HCT116 (cell line): ENCODE results near the gene ARL6IP6. TPM values are rescaled to one million over a fixed set of nuclear protein-coding genes. Genes with fewer than 3 reads are reported as not detected.

ENCODE experiments used
- ATAC-seq: fragments of 200-7000 bp; cut with Tn5 transposase; 2 replicates; pipeline ENCODE4 v1.9.1; 2020; ENCODE audit warnings: mild to moderate bottlenecking, moderate library complexity
- BruUV-seq: library from RNA; stranded (reverse); fragments of 400-500 nt; replicated peaks from 2 replicates; lab custom pipeline; 2021; lab: Mats Ljungman, UMichigan
- CTCF ChIA-PET: fragments of 300-600 bp; sonication (Branson Sonifier 250); formaldehyde crosslinking; loops from one replicate; lab custom pipeline; 2021; ENCODE audit warnings: antibody characterized with exemption; lab: Charles Lee
- POLR2A ChIA-PET: fragments of 300-600, 350-600 bp; sonication (Branson Sonifier 250); formaldehyde crosslinking; loops from one replicate; lab custom pipeline; 2021; ENCODE audit warnings: antibody characterized with exemption; lab: Charles Lee
- RAD21 ChIA-PET, 2 experiments: fragments of 300-600 bp; sonication (Branson Sonifier 250); formaldehyde crosslinking; loops; one replicate each; lab custom pipeline; 2023; ENCODE audit warnings: low total read pairs in 2 of 2; ENCODE audit not compliant: uncharacterized antibody in 2 of 2, unreplicated experiment in 2 of 2, low non-redundant PET in 1 of 2; lab: Charles Lee
- DNase-seq: peaks from one replicate; pipeline ENCODE4 v3.0.0-alpha.2; 2010; ENCODE audit warnings: low read depth, low spot score
- H2AFZ ChIP-seq: fragments of 200-600 bp; shearing (Covaris generic), sonication (generic); 2 replicates; pipeline ENCODE4 v1.6.1; 2017; ENCODE audit warnings: low read depth, mixed run types, mixed read lengths, antibody characterized with exemption, low read length; ENCODE audit not compliant: poor library complexity, severe bottlenecking
- H3K27ac ChIP-seq: 2 replicates; pipeline ENCODE4 v1.5.1; 2012; ENCODE audit warnings: low read depth, low read length
- H3K27me3 ChIP-seq: fragments of 200-600 bp; sonication (generic); 2 replicates; pipeline ENCODE4 v1.6.1; 2016; ENCODE audit warnings: mixed run types, low read length, mixed read lengths; ENCODE audit not compliant: insufficient read depth
- H3K36me3 ChIP-seq, 2 experiments: fragments of 200-500 bp in 1 of 2; fragments of 200-600 bp in 1 of 2; sonication (Bioruptor generic) in 1 of 2; sonication (generic) in 1 of 2; 2 replicates each; pipeline versions ENCODE4 v1.5.1 to v1.6.1; 2014 to 2016; ENCODE audit warnings: low read length in 2 of 2, inconsistent platforms in 1 of 2, mixed read lengths in 1 of 2, mixed run types in 1 of 2; ENCODE audit not compliant: insufficient read depth in 2 of 2, control insufficient read depth in 1 of 2
- H3K4me1 ChIP-seq, 2 experiments: fragments of 200-600 bp in 1 of 2; sonication (generic) in 1 of 2; 2 replicates each; pipeline versions ENCODE4 v1.5.1 to v1.6.1; 2012 to 2017; ENCODE audit warnings: low read length in 2 of 2, inconsistent platforms in 1 of 2, mild to moderate bottlenecking in 1 of 2, mixed read lengths in 1 of 2, mixed run types in 1 of 2, moderate library complexity in 1 of 2; ENCODE audit not compliant: insufficient read depth in 2 of 2, control insufficient read depth in 1 of 2
- H3K4me2 ChIP-seq: fragments of 200-600 bp; sonication (generic); 2 replicates; pipeline ENCODE4 v1.6.1; 2017; ENCODE audit warnings: mixed run types, low read length, mixed read lengths
- H3K4me3 ChIP-seq, 2 experiments: fragments of 200-600 bp in 1 of 2; sonication (generic) in 1 of 2; replicated peaks in 1 of 2; 2 replicates each; pipeline ENCODE4 v1.5.1; 2011 to 2016; ENCODE audit warnings: low read length in 2 of 2, control low read depth in 1 of 2, low read depth in 1 of 2, mild to moderate bottlenecking in 1 of 2, mixed read lengths in 1 of 2, mixed run types in 1 of 2
- H3K79me2 ChIP-seq: fragments of 200-600 bp; sonication (generic); 2 replicates; pipeline ENCODE4 v1.6.1; 2017; ENCODE audit warnings: mild to moderate bottlenecking, mixed run types, low read length, moderate library complexity, mixed read lengths; ENCODE audit not compliant: insufficient read depth
- H3K9ac ChIP-seq: fragments of 200-600 bp; sonication (generic); 2 replicates; pipeline ENCODE4 v1.6.1; 2016; ENCODE audit warnings: low read length, mixed read lengths
- H3K9me2 ChIP-seq: fragments of 200-600 bp; sonication (generic), shearing (Covaris generic); 2 replicates; pipeline ENCODE4 v1.6.1; 2017; ENCODE audit warnings: mixed run types, mild to moderate bottlenecking, moderate library complexity; ENCODE audit not compliant: insufficient read depth
- H3K9me3 ChIP-seq, 2 experiments: fragments of 200-500 bp in 1 of 2; fragments of 200-600 bp in 1 of 2; sonication (Bioruptor generic) in 1 of 2; sonication (generic) in 1 of 2; 2 replicates each; pipeline ENCODE4 v1.6.1; 2014 to 2017; ENCODE audit warnings: low read length in 2 of 2, mixed read lengths in 2 of 2, inconsistent platforms in 1 of 2, low read depth in 1 of 2, mild to moderate bottlenecking in 1 of 2, mixed run types in 1 of 2, moderate library complexity in 1 of 2; ENCODE audit not compliant: control insufficient read depth in 1 of 2, insufficient read depth in 1 of 2
- H4K20me1 ChIP-seq: fragments of 200-600 bp; sonication (generic), shearing (Covaris generic); 2 replicates; pipeline ENCODE4 v1.6.1; 2017; ENCODE audit warnings: mixed run types, mild to moderate bottlenecking, moderate library complexity; ENCODE audit not compliant: insufficient read depth
- ATF3 ChIP-seq: IDR thresholded peaks from 2 replicates; pipeline ENCODE4 v1.6.1; 2012
- CBX3 ChIP-seq: IDR thresholded peaks from 2 replicates; pipeline ENCODE4 v1.6.1; 2012; ENCODE audit warnings: low read depth
- CEBPB ChIP-seq: IDR thresholded peaks from 2 replicates; pipeline ENCODE4 v1.6.1; 2012; ENCODE audit warnings: low read depth
- CTCF ChIP-seq, 3 experiments: fragments of 200-600 bp in 1 of 3; sonication (generic) in 1 of 3; IDR thresholded peaks in 2 of 3; conservative IDR thresholded peaks in 1 of 3; 2 replicates each; pipeline ENCODE4 v1.5.1; 2012 to 2017; ENCODE audit warnings: low read depth in 2 of 3, low read length in 2 of 3, antibody characterized with exemption in 1 of 3, borderline replicate concordance in 1 of 3, control low read depth in 1 of 3, mild to moderate bottlenecking in 1 of 3, mixed read lengths in 1 of 3, mixed run types in 1 of 3, moderate library complexity in 1 of 3; ENCODE audit not compliant: insufficient read depth in 1 of 3
- EGR1 ChIP-seq: IDR thresholded peaks from 2 replicates; pipeline ENCODE4 v1.6.1; 2012; ENCODE audit warnings: low read depth
- ELF1 ChIP-seq: IDR thresholded peaks from 2 replicates; pipeline ENCODE4 v1.6.1; 2012; ENCODE audit warnings: low read depth, borderline replicate concordance
- EZH2 ChIP-seq: fragments of 200-600 bp; sonication (generic); IDR thresholded peaks from 2 replicates; pipeline ENCODE4 v1.6.1; 2017; ENCODE audit warnings: antibody characterized with exemption, mixed run types
- EZH2phosphoT487 ChIP-seq: fragments of 200-600 bp; IDR thresholded peaks from 2 replicates; pipeline ENCODE4 v1.6.1; 2018; ENCODE audit warnings: antibody characterized with exemption, borderline replicate concordance
- FOSL1 ChIP-seq: IDR thresholded peaks from 2 replicates; pipeline ENCODE4 v1.6.1; 2012; ENCODE audit warnings: low read depth
- MAX ChIP-seq: IDR thresholded peaks from 2 replicates; pipeline ENCODE4 v1.6.1; 2012
- POLR2A ChIP-seq: IDR thresholded peaks from 2 replicates; pipeline ENCODE4 v1.7.0; 2011; ENCODE audit warnings: borderline replicate concordance; ENCODE audit not compliant: insufficient read depth, insufficient read length; ENCODE audit errors: extremely low read depth
- RAD21 ChIP-seq: IDR thresholded peaks from 2 replicates; pipeline ENCODE4 v1.6.1; 2012; ENCODE audit warnings: low read depth, mild to moderate bottlenecking
- REST ChIP-seq: IDR thresholded peaks from 2 replicates; pipeline ENCODE4 v1.6.1; 2012; ENCODE audit warnings: low read depth
- SIN3A ChIP-seq: IDR thresholded peaks from 2 replicates; pipeline ENCODE4 v1.6.1; 2012; ENCODE audit warnings: low read depth
- SRF ChIP-seq: IDR thresholded peaks from 2 replicates; pipeline ENCODE4 v1.6.1; 2012; ENCODE audit warnings: low read depth
- TCF7L2 ChIP-seq: IDR thresholded peaks from 2 replicates; pipeline ENCODE4 v1.7.0; 2011; ENCODE audit warnings: borderline replicate concordance, inconsistent platforms; ENCODE audit not compliant: insufficient read depth, insufficient read length; ENCODE audit errors: extremely low read depth
- ZBTB33 ChIP-seq: IDR thresholded peaks from 2 replicates; pipeline ENCODE4 v1.6.1; 2011; ENCODE audit warnings: mild to moderate bottlenecking, low read length, moderate library complexity; ENCODE audit not compliant: insufficient replicate concordance; ENCODE audit errors: extremely low read depth
- ZFX ChIP-seq: fragments of 450-650 bp; IDR thresholded peaks from 2 replicates; pipeline ENCODE4 v1.6.1; 2017
- ZNF274 ChIP-seq: fragments of 200-500 bp; sonication (Bioruptor generic); IDR thresholded peaks from 2 replicates; pipeline ENCODE4 v1.6.1; 2014; ENCODE audit warnings: mild to moderate bottlenecking, low read depth, low read length, inconsistent platforms
- intact Hi-C: fragments of 100-400 bp; cut with micrococcal nuclease; formaldehyde crosslinking; loops from 2 replicates; pipeline ENCODE4 v1.10.0; 2022
- total RNA-seq: library from RNA; stranded (reverse); gene quantifications from one replicate; pipeline ENCODE4 v1.2.1, GENCODE V29; 2021; ENCODE audit not compliant: unreplicated experiment

Gene ARL6IP6
- total RNA-seq, 1 experiment from 2014 or later = 37.8 TPM

GRCh38 chr2:152683400-152683799 is 35.0 kb upstream of the ARL6IP6 start:
- Histone ChIP-seq H3K36me3 (peaks cover 19 to 20% of the 10 kb centered on the region in 2 experiments), H3K9me2 (no peaks in the 10 kb centered on the region), H4K20me1 (peaks cover 29% of the 10 kb centered on the region; the same call in 1 of the 2 replicates), H3K27ac (no peak overlapping the region), H3K9ac (no peak overlapping the region), H3K9me3 (no peaks in the 10 kb centered on the region), H3K79me2 (peaks cover 85% of the 10 kb centered on the region), H3K27me3 (no peaks in the 10 kb centered on the region), H3K4me3 (no peak overlapping the region), H3K4me1 (no peaks in the 10 kb centered on the region), H2AFZ (no peak overlapping the region), H3K4me2 (no peak overlapping the region)
- DNase-seq (no peak), ATAC-seq (no peak)
- RAD21 ChIA-PET = no interaction called here
- intact Hi-C loops = no loop called here
- no TSS peak for BruUV-seq
- CTCF ChIA-PET = no interaction called here
- POLR2A ChIA-PET = no interaction called here
- TF ChIP-seq MAX = no peak
- no peak for TF ChIP-seq CTCF (IDR thresholded peaks at IDR 0.05 in 2 of 3, conservative IDR thresholded peaks at IDR 0.05 in 1 of 3; ENCODE audit: borderline replicate concordance in 1 of 3, insufficient read depth in 1 of 3, low read depth in 2 of 3, low read length in 2 of 3)
- no peak for TF ChIP-seq ZBTB33
- no peak for TF ChIP-seq ATF3
- no peak for TF ChIP-seq EZH2
- TF ChIP-seq SRF = no peak
- TF ChIP-seq REST = no peak
- TF ChIP-seq CBX3 = no peak
- no peak for TF ChIP-seq TCF7L2
- TF ChIP-seq ZFX = no peak
- TF ChIP-seq EZH2phosphoT487 = no peak
- TF ChIP-seq RAD21 = no peak
- TF ChIP-seq ELF1 = no peak
- no peak for TF ChIP-seq FOSL1
- TF ChIP-seq EGR1 = no peak
- TF ChIP-seq ZNF274 = no peak
- no peak for TF ChIP-seq POLR2A
- TF ChIP-seq SIN3A = no peak
- TF ChIP-seq CEBPB = no peak
